HG03432 (cell line): ENCODE data around the gene ITM2C.

Experiments used
- ATAC-seq: cut with Tn5 transposase; IDR thresholded peaks from one replicate; pipeline ENCODE4 v1.9.1; 2021; ENCODE audit warnings: mild to moderate bottlenecking, moderate library complexity; ENCODE audit not compliant: unreplicated experiment

ITM2C gene

DNA sequence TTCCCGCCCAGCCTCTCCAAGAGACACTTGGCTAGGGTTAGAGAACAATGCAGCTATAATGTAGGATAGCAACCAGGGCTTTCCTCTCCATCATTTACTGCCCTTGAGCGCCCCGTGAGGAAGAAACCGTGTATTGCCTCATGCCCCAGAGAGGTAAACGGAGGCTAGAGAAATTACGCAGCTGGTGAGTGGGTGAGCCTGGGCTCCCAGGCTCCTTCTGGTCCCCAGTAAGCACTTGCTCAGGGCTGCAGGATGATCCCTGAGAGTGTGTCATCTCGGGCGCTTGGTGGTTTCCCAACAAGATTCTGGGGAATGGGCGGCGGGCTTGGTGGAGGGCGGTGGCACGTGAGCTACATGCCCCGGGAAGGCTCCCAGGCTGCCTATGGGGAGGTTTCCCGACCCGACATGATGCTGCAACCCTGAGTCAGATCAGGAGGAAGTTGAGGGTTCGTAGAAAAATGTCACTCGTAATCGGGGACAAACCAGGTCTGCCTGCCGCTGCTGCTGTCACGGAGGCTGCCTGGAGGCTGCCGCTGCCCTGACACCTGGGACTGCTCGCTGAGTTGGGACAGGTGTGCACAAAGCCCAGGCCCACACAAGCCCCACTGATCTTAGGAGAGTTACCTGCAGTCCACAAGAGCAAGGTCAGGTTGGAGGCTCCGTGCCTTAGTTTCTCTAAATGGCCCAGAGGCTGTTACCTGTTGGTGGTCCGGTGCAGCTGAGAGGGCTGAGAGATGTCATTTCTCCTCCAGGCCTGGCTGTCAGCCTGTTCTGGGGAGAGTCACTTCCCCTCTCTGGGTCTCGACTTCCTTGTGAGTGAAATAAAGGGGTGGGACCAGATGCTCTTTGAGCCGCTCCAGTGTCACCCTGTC is 60.0 kb downstream of the ITM2C start, which contains the start of gene GPR55:
GPR55 (minus strand) TSS at position 773 of the 872 bp plus-strand sequence. CDS start 14,280 bp downstream, outside the sequence.
- peak; percentile 34 for ATAC-seq

GRCh38 chr2:230925443-230925878 is 60.7 kb downstream of the ITM2C start:
- peak; percentile 34 for ATAC-seq

GRCh38 chr2:230925879-230926765 is 61.4 kb downstream of the ITM2C start:
- peak; percentile 53 for ATAC-seq

DNA sequence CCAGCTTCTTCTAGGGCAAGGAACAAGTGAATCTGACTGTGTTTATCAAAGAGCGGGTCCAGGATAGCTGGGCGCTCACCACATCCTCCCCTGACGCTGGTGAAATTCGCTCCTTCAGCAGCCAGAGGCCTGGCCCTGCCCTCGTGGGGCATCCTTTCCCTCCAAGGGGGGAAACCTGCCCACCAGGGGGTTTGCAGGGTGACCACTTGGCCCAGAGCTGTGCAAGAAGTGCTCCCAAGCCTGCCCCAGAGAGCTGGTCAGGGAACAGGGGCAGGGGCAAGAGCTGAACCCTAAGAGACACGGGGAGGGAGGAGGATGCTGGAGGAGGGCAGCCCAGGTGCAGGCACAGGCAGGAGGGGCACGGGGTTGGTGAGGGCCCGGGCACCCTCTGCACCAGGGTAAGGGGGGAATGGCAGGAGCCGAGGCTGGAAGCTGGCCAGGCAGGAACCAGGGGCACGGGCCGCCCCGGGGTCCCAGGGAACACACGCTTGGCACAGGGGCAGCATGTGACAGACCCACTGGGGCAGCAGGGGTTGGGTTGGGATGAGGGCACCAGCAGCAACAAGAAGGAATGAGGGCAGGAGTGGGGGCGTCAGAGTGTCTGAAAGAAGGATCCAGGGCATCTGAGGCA is 63.1 kb downstream of the ITM2C start:
- no peak for ATAC-seq
